Spinal cord (tissue), 10 donors: ENCODE results near the gene GJC1. TPM values are rescaled to one million over a fixed set of nuclear protein-coding genes. Genes with fewer than 3 reads are reported as not detected.
A peak's percentile ranks its signal among the peaks of the same experiment; 100 is the strongest.

Experiments
- DNase-seq, 6 donors: peaks; one replicate each; pipeline versions ENCODE4 v3.0.0 to v3.0.0-alpha.2; 2013 to 2015; ENCODE audit warnings: low spot score in 6 of 6, low read depth in 4 of 6
- H3K27ac ChIP-seq: one replicate; pipeline ENCODE4 v1.5.1; 2013; ENCODE audit warnings: low read depth, low read length, control low read depth
- H3K27me3 ChIP-seq: one replicate; pipeline ENCODE4 v1.6.1; 2013; ENCODE audit warnings: low read length; ENCODE audit not compliant: control insufficient read depth, insufficient read depth
- H3K36me3 ChIP-seq: one replicate; pipeline ENCODE4 v1.6.1; 2013; ENCODE audit warnings: low read length; ENCODE audit not compliant: control insufficient read depth, insufficient read depth
- H3K4me1 ChIP-seq: one replicate; pipeline ENCODE4 v1.6.1; 2013; ENCODE audit warnings: low read length; ENCODE audit not compliant: control insufficient read depth, insufficient read depth
- H3K4me3 ChIP-seq: one replicate; pipeline ENCODE4 v1.5.1; 2013; ENCODE audit warnings: low read depth, low read length, control low read depth
- H3K9me3 ChIP-seq: one replicate; pipeline ENCODE4 v1.6.1; 2013; ENCODE audit warnings: low read length; ENCODE audit not compliant: control insufficient read depth, insufficient read depth
- WGBS: methylation state at CpG from one replicate; pipeline ENCODE4 v1.1.5; 2013; ENCODE audit warnings: missing lambda C conversion rate; ENCODE audit not compliant: insufficient coverage; 5-methylcytosine and 5-hydroxymethylcytosine counted together
- polyA plus RNA-seq, 2 donors: library from polyadenylated mRNA; unstranded; fragments of 120-200 nt; gene quantifications; one replicate each; pipeline ENCODE4 v1.2.1, GENCODE V29; 2013; ENCODE audit not compliant: insufficient read length in 2 of 2
- total RNA-seq, 2 donors: library from RNA; depleted of rRNA in 1 of 2; stranded (reverse); fragments of 120-200 nt in 1 of 2; fragments of >200 nt in 1 of 2; gene quantifications; one replicate each; pipeline versions ENCODE4 v1.2.3 to v1.2.4, GENCODE V29; 2013 to 2014
- donor health status: healthy.

GJC1 gene
- total and polyA plus RNA-seq, 4 donors = 17.9 to 24.3 (median 20.0) TPM

DNA sequence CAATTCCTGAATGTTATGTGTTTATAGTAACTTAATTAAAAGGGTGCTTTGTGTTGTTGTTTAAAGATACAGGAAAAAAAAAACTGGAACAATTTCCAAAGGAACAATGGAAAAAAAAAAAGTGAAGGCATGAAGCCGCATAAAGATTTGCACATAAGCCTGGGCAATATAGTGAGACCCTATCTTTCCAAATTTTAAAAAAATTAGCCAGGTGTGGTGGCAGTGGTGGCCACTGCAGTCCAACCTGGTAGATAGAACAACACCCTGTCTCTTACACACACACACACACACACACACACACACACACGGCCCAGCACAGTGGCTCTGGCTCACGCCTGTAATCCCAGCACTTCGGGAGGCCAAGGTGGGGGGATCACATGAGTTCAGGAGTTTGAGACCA is 21.9 kb downstream of the GJC1 start:
- no peak for DNase-seq
- H3K4me3 ChIP-seq = no peak overlapping the region
- peaks cover 6% of the 10 kb centered on the region for H3K4me1 ChIP-seq
- no peaks in the 10 kb centered on the region for H3K9me3 ChIP-seq
- 100% methylated on average over 2 of the region's 4 CpGs for WGBS
- peaks cover 5% of the 10 kb centered on the region for H3K36me3 ChIP-seq
- no peaks in the 10 kb centered on the region for H3K27me3 ChIP-seq
- H3K27ac ChIP-seq = no peak overlapping the region

DNA sequence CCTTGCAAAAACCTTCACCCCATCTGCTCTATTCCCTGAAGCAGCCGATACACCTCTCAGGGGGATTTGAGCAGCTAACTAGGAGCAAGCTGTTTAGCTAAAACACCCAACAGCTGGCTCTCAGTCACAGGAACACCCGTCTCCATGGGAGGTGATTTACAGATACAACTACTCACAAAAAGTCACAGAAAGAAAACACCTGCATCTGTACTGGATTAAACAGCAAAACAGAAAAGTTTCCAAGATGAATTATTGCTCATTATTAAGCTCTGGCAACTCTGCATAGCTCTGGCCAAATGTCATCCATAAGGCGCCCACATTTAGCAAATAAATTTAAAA is 22.3 kb downstream of the GJC1 start:
- DNase-seq = peak in 1 of 6 donors; percentile 34
- H3K4me1 ChIP-seq = peaks cover 7% of the 10 kb centered on the region
- H3K27me3 ChIP-seq = no peaks in the 10 kb centered on the region
- H3K9me3 ChIP-seq = no peaks in the 10 kb centered on the region
- peaks cover 5% of the 10 kb centered on the region for H3K36me3 ChIP-seq
- 30% methylated on average over 2 of the region's 3 CpGs for WGBS
- H3K27ac ChIP-seq = no peak overlapping the region
- no peak overlapping the region for H3K4me3 ChIP-seq

DNA sequence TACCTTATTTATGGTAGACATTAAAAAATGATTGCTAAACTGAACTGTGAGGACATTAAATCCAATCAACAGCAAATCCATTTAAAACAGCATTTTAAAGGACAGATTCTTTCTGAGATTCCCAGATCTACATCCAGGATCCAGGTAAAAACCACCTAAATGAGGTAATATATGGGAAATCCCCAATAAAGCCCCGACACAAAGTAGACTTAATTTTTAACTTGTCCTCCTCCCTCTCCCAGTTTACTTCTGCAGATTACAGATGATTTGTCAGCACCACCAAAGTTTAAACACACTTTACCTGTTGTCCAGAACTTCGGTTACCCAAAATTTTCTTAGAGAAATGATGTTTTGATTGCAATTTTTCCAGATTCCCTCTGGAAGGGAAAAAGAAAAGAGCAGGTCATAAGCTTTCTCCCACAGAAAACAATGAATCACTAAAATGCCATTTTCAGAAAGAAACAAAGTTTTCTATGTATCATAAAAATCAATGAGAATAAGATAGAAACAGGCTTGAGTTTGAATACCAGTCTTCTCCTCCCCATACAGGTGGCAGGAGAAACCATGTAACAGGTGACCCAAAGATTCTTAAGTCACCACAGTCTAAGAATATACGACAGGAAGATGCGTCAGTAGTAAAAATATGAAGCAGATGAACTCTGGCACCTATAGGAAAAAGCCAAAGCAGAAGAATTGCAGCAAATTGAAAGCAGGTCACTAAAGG is 22.8 kb downstream of the GJC1 start:
- Histone ChIP-seq H3K4me1 (peaks cover 10% of the 10 kb centered on the region), H3K36me3 (peaks cover 5% of the 10 kb centered on the region), H3K27me3 (no peaks in the 10 kb centered on the region), H3K27ac (no peak overlapping the region), H3K4me3 (no peak overlapping the region), H3K9me3 (no peaks in the 10 kb centered on the region)
- no peak for DNase-seq
- 100% methylated on average over 2 of the region's 4 CpGs for WGBS

DNA sequence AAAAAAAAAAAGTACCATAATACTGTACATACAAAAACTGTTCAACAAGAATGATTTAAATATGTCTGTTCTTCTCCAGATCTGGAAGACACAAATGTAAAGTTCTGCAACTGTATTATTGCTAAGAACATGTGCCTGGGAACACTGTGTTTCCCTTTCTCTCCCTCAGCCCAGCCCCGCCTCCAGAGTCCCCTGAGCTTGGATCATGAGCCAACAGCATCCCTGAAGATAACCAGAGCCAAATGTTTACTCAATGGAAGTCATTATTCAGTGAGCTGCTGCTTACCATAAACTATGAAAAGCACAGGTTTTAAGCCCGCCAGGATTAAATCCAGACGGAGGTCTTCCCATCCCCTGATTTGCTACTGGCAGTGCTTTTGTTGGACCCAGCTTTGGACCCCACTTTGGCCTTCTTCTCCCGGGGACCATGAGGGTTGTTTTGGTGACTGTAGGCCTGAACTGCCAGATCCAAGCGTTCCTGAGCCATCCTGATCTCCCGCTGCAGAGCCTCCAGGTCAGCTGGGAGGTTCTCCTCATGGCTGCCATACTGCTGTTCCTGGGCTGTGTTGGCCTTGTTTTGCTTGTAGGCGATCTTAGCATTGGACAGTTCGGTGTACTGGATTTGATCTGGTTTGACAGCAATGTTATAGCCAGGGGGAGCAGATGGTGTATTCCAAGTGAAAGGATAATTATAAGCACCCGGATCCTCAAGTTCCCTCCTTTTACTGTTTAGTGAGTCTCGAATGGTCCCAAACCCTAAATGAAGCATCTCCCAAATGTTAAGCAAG is 25.6 kb downstream of the GJC1 start:
- peak in 2 of 6 donors; percentile 49 to 89 for DNase-seq
- no peaks in the 10 kb centered on the region for H3K27me3 ChIP-seq
- H3K4me3 ChIP-seq = no peak overlapping the region
- no peaks in the 10 kb centered on the region for H3K9me3 ChIP-seq
- peaks cover 10% of the 10 kb centered on the region for H3K4me1 ChIP-seq
- WGBS = 31% methylated on average over 6 of the region's 10 CpGs
- peaks cover 5% of the 10 kb centered on the region for H3K36me3 ChIP-seq
- peak overlapping the region; percentile 37 for H3K27ac ChIP-seq

DNA sequence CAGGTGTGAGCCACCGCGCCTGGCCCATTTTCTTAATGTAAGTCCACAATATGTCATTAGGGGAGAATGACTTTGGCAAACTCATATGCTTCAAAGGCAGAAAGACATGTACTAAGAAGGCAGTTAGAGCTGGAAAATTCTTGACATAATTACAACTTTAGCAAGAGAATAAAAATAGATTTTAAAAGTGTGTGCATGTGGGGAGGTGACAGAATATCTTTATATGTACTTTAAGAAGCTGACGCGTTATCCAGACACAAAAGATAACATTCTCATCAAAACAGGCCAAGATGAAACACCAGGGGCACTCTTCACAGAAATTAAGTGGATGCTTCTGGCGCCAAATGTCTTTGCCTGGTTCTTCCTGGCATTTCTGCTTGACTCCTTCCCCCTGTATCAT is 28.2 kb downstream of the GJC1 start:
- peaks cover 10% of the 10 kb centered on the region for H3K4me1 ChIP-seq

DNA sequence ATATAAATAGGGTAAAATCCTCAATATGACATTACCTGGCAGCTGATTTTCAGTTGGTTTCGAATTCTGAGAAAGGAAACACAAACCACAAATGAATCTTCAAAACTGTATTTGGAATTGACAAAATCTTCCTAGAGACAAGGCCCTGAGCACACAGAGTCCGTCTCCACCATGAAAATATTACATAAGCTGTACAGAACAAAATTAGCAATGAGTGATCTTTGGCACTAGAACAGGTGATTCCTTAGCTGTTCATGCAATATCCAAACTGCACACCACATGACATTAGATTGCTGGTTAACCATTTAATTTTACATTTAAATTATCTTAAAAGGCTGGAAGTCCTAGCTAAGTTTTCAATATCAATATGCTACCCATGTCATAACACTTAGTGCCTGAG is 31.7 kb downstream of the GJC1 start:
- no peaks in the 10 kb centered on the region for H3K27me3 ChIP-seq
- 100% methylated on average over 1 of the region's 2 CpGs for WGBS
- peaks cover 24% of the 10 kb centered on the region for H3K4me1 ChIP-seq
- H3K27ac ChIP-seq = no peak overlapping the region
- H3K4me3 ChIP-seq = no peak overlapping the region
- no peaks in the 10 kb centered on the region for H3K9me3 ChIP-seq
- no peaks in the 10 kb centered on the region for H3K36me3 ChIP-seq
- no peak for DNase-seq

More for the DNA sequence above, 28.2 kb downstream of the GJC1 start:
- no peak overlapping the region for H3K27ac ChIP-seq
- 85% methylated on average over 3 of the region's 5 CpGs for WGBS
- peaks cover 5% of the 10 kb centered on the region for H3K36me3 ChIP-seq
- no peak for DNase-seq
- H3K27me3 ChIP-seq = no peaks in the 10 kb centered on the region
- H3K4me3 ChIP-seq = no peak overlapping the region
- no peaks in the 10 kb centered on the region for H3K9me3 ChIP-seq

DNA sequence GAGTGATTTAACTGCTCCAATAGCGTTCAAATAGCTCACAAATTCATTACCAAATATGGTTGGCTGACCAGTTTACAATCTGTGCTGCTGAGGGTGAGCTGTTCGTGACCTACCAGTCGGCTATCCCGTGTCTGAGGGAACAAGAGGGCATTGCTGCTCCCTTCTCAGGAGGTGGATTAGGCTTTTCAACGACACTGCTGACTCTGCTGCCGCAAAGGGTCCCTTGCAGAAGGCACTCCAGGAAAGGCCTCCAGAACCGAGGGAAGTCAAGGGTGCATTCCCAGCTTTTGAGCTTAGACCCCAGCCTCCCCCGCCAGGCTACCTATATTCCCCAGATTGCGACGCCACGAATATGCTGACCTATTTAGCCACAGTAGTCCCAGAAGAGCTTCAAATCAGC is 32.3 kb downstream of the GJC1 start:
- Histone ChIP-seq H3K27ac (no peak overlapping the region), H3K4me3 (no peak overlapping the region), H3K27me3 (no peaks in the 10 kb centered on the region), H3K4me1 (peaks cover 23% of the 10 kb centered on the region), H3K9me3 (no peaks in the 10 kb centered on the region), H3K36me3 (no peaks in the 10 kb centered on the region)
- WGBS = 89% methylated on average over 11 of the region's 11 CpGs
- no peak for DNase-seq

DNA sequence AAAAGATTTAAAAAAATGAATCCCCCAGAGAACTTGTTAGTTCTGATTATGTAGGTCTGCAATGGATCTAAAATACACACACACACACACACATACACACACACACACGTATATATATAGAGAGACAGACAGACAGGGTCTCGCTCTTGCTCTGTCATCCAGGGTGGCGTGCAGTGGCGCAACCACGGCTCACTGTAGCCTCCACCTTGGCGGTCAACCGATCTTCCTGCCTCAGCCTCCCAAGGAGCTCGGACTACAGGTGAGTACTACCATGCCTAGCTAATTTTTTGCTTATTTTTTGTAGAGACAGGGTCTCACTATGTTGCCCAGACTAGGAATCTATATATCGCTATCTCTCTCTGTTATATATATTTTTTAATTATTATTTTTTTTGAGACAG is 33.4 kb downstream of the GJC1 start:
- H3K27me3 ChIP-seq = no peaks in the 10 kb centered on the region
- WGBS = 96% methylated on average over 7 of the region's 9 CpGs
- H3K4me3 ChIP-seq = no peak overlapping the region
- H3K36me3 ChIP-seq = no peaks in the 10 kb centered on the region
- H3K4me1 ChIP-seq = peaks cover 20% of the 10 kb centered on the region
- H3K9me3 ChIP-seq = no peaks in the 10 kb centered on the region
- DNase-seq = no peak
- no peak overlapping the region for H3K27ac ChIP-seq

DNA sequence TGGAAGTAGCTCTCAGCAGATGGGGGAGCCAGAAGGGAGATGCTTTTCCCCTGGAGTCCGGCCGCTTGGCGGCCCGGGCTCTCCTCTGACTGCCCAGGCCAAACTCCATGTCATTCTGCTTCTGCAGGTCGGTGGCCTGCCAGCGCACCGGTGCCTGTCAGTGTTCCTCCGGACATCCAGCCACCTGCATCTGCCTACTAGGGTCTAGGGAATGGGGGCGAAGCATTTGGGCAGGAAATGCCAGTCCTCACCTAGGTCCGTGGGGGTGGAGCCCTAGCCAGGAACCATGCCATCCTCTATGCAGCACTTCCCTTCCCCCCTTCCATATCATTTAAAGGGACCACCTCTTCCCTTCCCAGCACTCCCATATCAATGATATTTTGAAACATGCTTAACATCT is 34.2 kb downstream of the GJC1 start:
- H3K27me3 ChIP-seq = no peaks in the 10 kb centered on the region
- WGBS = 72% methylated on average over 10 of the region's 10 CpGs
- no peak for DNase-seq
- no peaks in the 10 kb centered on the region for H3K36me3 ChIP-seq
- no peak overlapping the region for H3K4me3 ChIP-seq
- H3K4me1 ChIP-seq = peaks cover 20% of the 10 kb centered on the region
- peak overlapping the region; percentile 58 for H3K27ac ChIP-seq
- no peaks in the 10 kb centered on the region for H3K9me3 ChIP-seq

DNA sequence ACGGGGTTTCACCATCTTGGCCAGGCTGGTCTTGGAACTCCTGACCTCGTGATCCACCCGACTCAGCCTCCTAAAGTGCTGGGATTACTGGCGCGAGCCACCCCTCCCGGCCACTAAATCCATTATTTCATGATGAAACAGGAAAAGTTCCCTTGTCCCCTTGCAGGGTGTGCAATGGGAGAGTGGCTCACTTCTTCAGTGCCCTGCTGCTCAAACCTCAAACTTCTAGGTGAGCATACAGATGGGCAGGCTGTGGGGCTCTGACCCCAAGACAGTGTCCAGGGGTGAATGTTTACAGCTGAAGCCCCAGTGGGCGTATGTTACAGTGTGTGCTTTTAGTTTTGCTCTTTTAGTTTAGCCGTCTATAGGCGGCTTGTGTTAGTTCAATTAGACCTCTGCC is 34.7 kb downstream of the GJC1 start:
- peaks cover 20% of the 10 kb centered on the region for H3K4me1 ChIP-seq
- H3K27me3 ChIP-seq = no peaks in the 10 kb centered on the region
- 77% methylated on average over 9 of the region's 9 CpGs for WGBS
- no peaks in the 10 kb centered on the region for H3K9me3 ChIP-seq
- no peak overlapping the region for H3K4me3 ChIP-seq
- peak overlapping the region; percentile 58 for H3K27ac ChIP-seq
- H3K36me3 ChIP-seq = no peaks in the 10 kb centered on the region
- no peak for DNase-seq
